G401 (cell line): ENCODE data around the gene G0S2. TPM values are rescaled to one million over a fixed set of nuclear protein-coding genes. Genes with fewer than 3 reads are reported as not detected.

Experiments used
- DNase-seq: peaks from one replicate; pipeline ENCODE4 v3.0.0-alpha.2; 2015; ENCODE audit warnings: low spot score
- in situ Hi-C: cut with HindIII; loops from 2 replicates; pipeline ENCODE4 v1.10.0; 2016; ENCODE audit warnings: low sequenced_read_pairs, mixed read lengths
- total RNA-seq: library from RNA; depleted of rRNA; stranded (reverse); fragments of >200 nt; shearing (Covaris generic); gene quantifications from 2 replicates; pipeline ENCODE4 v1.2.3, GENCODE V29; 2014; rRNA removed

Gene G0S2
- total RNA-seq: not detected in 2 replicates

GRCh38 chr1:209674957-209675564, at the start of gene G0S2:
TSS of gene G0S2 (plus strand) at chr1:209675412. CDS start at chr1:209675685, 273 bp downstream.
- DNase-seq: peak; percentile 57
- in situ Hi-C loops: no loop called here

GRCh38 chr1:209625791-209626285, 49.4 kb upstream of the G0S2 start:
- no peak for DNase-seq
- in situ Hi-C loops: no loop called here

GRCh38 chr1:209626346-209627026, 48.7 kb upstream of the G0S2 start:
- DNase-seq: no peak
- in situ Hi-C loops: no loop called here

- DNase-seq: peak; percentile 58
- in situ Hi-C loops: no loop called here
Observed at GRCh38 chr1:209627027-209627731, 48.0 kb upstream of the G0S2 start.

- peak; percentile 75 for DNase-seq
- in situ Hi-C loops: no loop called here
Observed at GRCh38 chr1:209627732-209628196, 47.4 kb upstream of the G0S2 start.

GRCh38 chr1:209628618-209629299, 46.5 kb upstream of the G0S2 start:
- in situ Hi-C loops: no loop called here
- no peak for DNase-seq

- in situ Hi-C loops: no loop called here
- no peak for DNase-seq
Observed at GRCh38 chr1:209629621-209630382, 45.4 kb upstream of the G0S2 start.

- no peak for DNase-seq
- in situ Hi-C loops: no loop called here
Observed at GRCh38 chr1:209630383-209631225, 44.6 kb upstream of the G0S2 start.

GRCh38 chr1:209633335-209633997, 41.7 kb upstream of the G0S2 start:
- no peak for DNase-seq
- in situ Hi-C loops: no loop called here

- in situ Hi-C loops: no loop called here
- DNase-seq: no peak
Observed at GRCh38 chr1:209634005-209634737, 41.0 kb upstream of the G0S2 start.

GRCh38 chr1:209635850-209636249, 39.4 kb upstream of the G0S2 start:
- in situ Hi-C loops: no loop called here
- no peak for DNase-seq

GRCh38 chr1:209641832-209642172, 33.4 kb upstream of the G0S2 start:
- in situ Hi-C loops: no loop called here
- DNase-seq: peak; percentile 37

- peak; percentile 41 for DNase-seq
- in situ Hi-C loops: no loop called here
Observed at GRCh38 chr1:209642816-209643215, 32.4 kb upstream of the G0S2 start.

- DNase-seq: peak; percentile 52
- in situ Hi-C loops: no loop called here
Observed at GRCh38 chr1:209643285-209644020, 31.8 kb upstream of the G0S2 start.

GRCh38 chr1:209645574-209646452, 29.4 kb upstream of the G0S2 start:
- in situ Hi-C loops: no loop called here
- DNase-seq: no peak
